ENCODE measurements around the gene RAB4B.

RAB4B gene

GRCh38 chr19:40741527-40742390, 36.3 kb upstream of the RAB4B start:
- Histone ChIP-seq H3K9me3 (ENCODE audit: insufficient read depth, low read depth, low read length) (no peaks in the 10 kb centered on the region), H3K27me3 (ENCODE audit: insufficient read depth, low read length, poor library complexity, severe bottlenecking) (no peaks in the 10 kb centered on the region), H4K20me1 (ENCODE audit: insufficient read depth, low read length, poor library complexity, severe bottlenecking) (no peaks in the 10 kb centered on the region), H3K4me3 (ENCODE audit: low read length, poor library complexity, severe bottlenecking) (no peak overlapping the region), H3K79me2 (ENCODE audit: insufficient read depth, low read length) (no peaks in the 10 kb centered on the region), H2AFZ (ENCODE audit: low read length) (no peak overlapping the region), H3K36me3 (ENCODE audit: insufficient read depth, low read length) (no peaks in the 10 kb centered on the region), H3K9ac (ENCODE audit: low read depth, low read length, poor library complexity, severe bottlenecking) (no peak overlapping the region), H3F3A (ENCODE audit: low read depth) (no peaks in the 10 kb centered on the region), H3K9me2 (replicated peaks; ENCODE audit: low read depth, low read length) (no peaks in the 10 kb centered on the region), H3K4me1 (ENCODE audit: insufficient read depth, low read length, poor library complexity, severe bottlenecking) (no peaks in the 10 kb centered on the region), H3K4me2 (ENCODE audit: low read depth, low read length, poor library complexity, severe bottlenecking) (no peak overlapping the region)
- TF ChIP-seq CTCF (conservative IDR thresholded peaks at IDR 0.05; ENCODE audit: low read length), result no peak
- TF ChIP-seq EZH2phosphoT487 (IDR thresholded peaks at IDR 0.05; ENCODE audit: borderline replicate concordance), result no peak

DNA sequence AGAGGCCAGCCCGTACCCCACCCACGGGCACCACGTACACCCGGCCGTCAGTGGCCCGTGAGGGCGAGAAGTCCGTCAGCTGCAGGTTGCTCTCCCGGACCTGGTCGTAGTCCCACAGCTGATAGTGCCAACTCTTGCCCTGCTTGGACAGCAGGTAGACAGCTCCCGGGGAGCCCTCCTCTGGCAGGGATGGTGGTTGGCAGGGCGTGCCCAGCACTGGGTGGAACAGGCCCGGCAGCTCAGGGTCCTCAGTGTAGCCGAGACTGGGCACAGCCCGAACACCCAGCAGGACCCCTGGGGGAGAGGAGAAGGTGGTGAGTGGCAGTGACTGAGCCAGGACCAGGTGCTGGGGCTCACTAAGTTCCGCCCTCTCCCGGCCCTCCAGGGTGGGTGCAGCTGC, 35.6 kb upstream of the RAB4B start:
- Histone ChIP-seq H3K4me2 (ENCODE audit: low read depth, low read length, poor library complexity, severe bottlenecking) (no peak overlapping the region), H3K9ac (ENCODE audit: low read depth, low read length, poor library complexity, severe bottlenecking) (no peak overlapping the region), H3K4me1 (ENCODE audit: insufficient read depth, low read length, poor library complexity, severe bottlenecking) (no peaks in the 10 kb centered on the region), H3K9me2 (replicated peaks; ENCODE audit: low read depth, low read length) (no peaks in the 10 kb centered on the region), H3K36me3 (ENCODE audit: insufficient read depth, low read length) (no peaks in the 10 kb centered on the region), H4K20me1 (ENCODE audit: insufficient read depth, low read length, poor library complexity, severe bottlenecking) (no peaks in the 10 kb centered on the region), H2AFZ (ENCODE audit: low read length) (no peak overlapping the region), H3K4me3 (ENCODE audit: low read length, poor library complexity, severe bottlenecking) (no peak overlapping the region), H3K9me3 (ENCODE audit: insufficient read depth, low read depth, low read length) (no peaks in the 10 kb centered on the region), H3F3A (ENCODE audit: low read depth) (no peaks in the 10 kb centered on the region), H3K27me3 (ENCODE audit: insufficient read depth, low read length, poor library complexity, severe bottlenecking) (no peaks in the 10 kb centered on the region), H3K79me2 (ENCODE audit: insufficient read depth, low read length) (peaks cover under 1% of the 10 kb centered on the region; the same call in 1 of the 2 replicates)
- TF ChIP-seq EZH2phosphoT487 (IDR thresholded peaks at IDR 0.05; ENCODE audit: borderline replicate concordance) (no peak), CTCF (conservative IDR thresholded peaks at IDR 0.05; ENCODE audit: low read length) (no peak)

- Histone ChIP-seq H3K9me2 (replicated peaks; ENCODE audit: low read depth, low read length) (no peaks in the 10 kb centered on the region), H3K27me3 (ENCODE audit: insufficient read depth, low read length, poor library complexity, severe bottlenecking) (no peaks in the 10 kb centered on the region), H3F3A (ENCODE audit: low read depth) (no peaks in the 10 kb centered on the region), H3K9me3 (ENCODE audit: insufficient read depth, low read depth, low read length) (no peaks in the 10 kb centered on the region), H4K20me1 (ENCODE audit: insufficient read depth, low read length, poor library complexity, severe bottlenecking) (no peaks in the 10 kb centered on the region), H3K4me2 (ENCODE audit: low read depth, low read length, poor library complexity, severe bottlenecking) (no peak overlapping the region), H3K36me3 (ENCODE audit: insufficient read depth, low read length) (no peaks in the 10 kb centered on the region), H2AFZ (ENCODE audit: low read length) (no peak overlapping the region), H3K9ac (ENCODE audit: low read depth, low read length, poor library complexity, severe bottlenecking) (no peak overlapping the region), H3K4me3 (ENCODE audit: low read length, poor library complexity, severe bottlenecking) (no peak overlapping the region), H3K79me2 (ENCODE audit: insufficient read depth, low read length) (peaks cover 5% of the 10 kb centered on the region), H3K4me1 (ENCODE audit: insufficient read depth, low read length, poor library complexity, severe bottlenecking) (peaks cover 4% of the 10 kb centered on the region)
- no peak for TF ChIP-seq EZH2phosphoT487 (IDR thresholded peaks at IDR 0.05; ENCODE audit: borderline replicate concordance)
- TF ChIP-seq CTCF (conservative IDR thresholded peaks at IDR 0.05; ENCODE audit: low read length), result no peak
Measured at GRCh38 chr19:40742886-40743285, 35.2 kb upstream of the RAB4B start.

Data from Loucy (cell line).